ENCODE measurements around the gene LRCH1. TPM values are rescaled to one million over a fixed set of nuclear protein-coding genes. Genes with fewer than 3 reads are reported as not detected.

The LRCH1 gene
- total and polyA plus RNA-seq, 2 of the 13 experiments (the other 11 are each of a cell fraction or from before 2014, with no cell fraction given), result 4.1 to 12.6 TPM

GRCh38 chr13:46519182-46519581 lies 33.8 kb upstream of the LRCH1 start (continued):
- TF ChIP-seq HMGXB4 (CRISPR knock-in tag; IDR thresholded peaks at IDR 0.05; ENCODE audit: borderline replicate concordance in 1 of 2, low read depth in 1 of 2), result no peak
- TF ChIP-seq, protein P1, sequence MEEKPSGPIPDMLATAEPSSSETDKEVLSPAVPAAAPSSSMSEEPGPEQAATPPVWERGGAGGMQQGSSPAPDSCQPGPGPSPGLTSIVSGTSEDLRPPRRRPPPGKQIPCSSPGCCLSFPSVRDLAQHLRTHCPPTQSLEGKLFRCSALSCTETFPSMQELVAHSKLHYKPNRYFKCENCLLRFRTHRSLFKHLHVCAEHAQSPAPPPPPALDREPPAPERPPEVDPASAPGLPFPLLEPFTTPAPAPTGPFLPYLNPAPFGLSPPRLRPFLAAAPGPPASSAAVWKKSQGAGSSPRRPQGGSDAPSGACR (CRISPR knock-in tag; IDR thresholded peaks at IDR 0.05), result no peak

- BruUV-seq (replicated peaks), result no TSS peak
- 53% methylated on average over 2 of the region's 2 CpGs for WGBS (ENCODE audit: low lambda C conversion rate)
- TF ChIP-seq ZC3H4 (CRISPR knock-in tag; IDR thresholded peaks at IDR 0.05; ENCODE audit: borderline replicate concordance) (no peak), RORA (CRISPR knock-in tag; IDR thresholded peaks at IDR 0.05) (no peak), ETV6 (CRISPR knock-in tag; conservative IDR thresholded peaks at IDR 0.05) (no peak), MED1 (CRISPR knock-in tag; IDR thresholded peaks at IDR 0.05) (no peak), ZNF546 (CRISPR knock-in tag; conservative IDR thresholded peaks at IDR 0.05) (no peak), CREBL2 (CRISPR knock-in tag; IDR thresholded peaks at IDR 0.05; ENCODE audit: borderline replicate concordance) (no peak), ATF1 (CRISPR knock-in tag; IDR thresholded peaks at IDR 0.05) (no peak), RBFOX2 (IDR thresholded peaks at IDR 0.05; ENCODE audit: low read depth, low read length) (no peak), DZIP1 (CRISPR knock-in tag; IDR thresholded peaks at IDR 0.05) (no peak), MLLT10 (CRISPR knock-in tag; IDR thresholded peaks at IDR 0.05) (no peak), RBM22 (optimal IDR thresholded peaks at IDR 0.05; ENCODE audit: low read length) (no peak), XRCC5 (optimal IDR thresholded peaks at IDR 0.05; ENCODE audit: low read length) (no peak), TRIM22 (IDR thresholded peaks at IDR 0.05) (no peak), ZFYVE20 (CRISPR knock-in tag; IDR thresholded peaks at IDR 0.05; ENCODE audit: borderline replicate concordance, low read depth) (no peak), RNF2 (conservative IDR thresholded peaks at IDR 0.05; ENCODE audit: low read depth) (no peak), PHF21A (CRISPR knock-in tag; IDR thresholded peaks at IDR 0.05) (no peak)
Measured at GRCh38 chr13:46520166-46520565, 32.8 kb upstream of the LRCH1 start.

More at GRCh38 chr13:46520166-46520565, 32.8 kb upstream of the LRCH1 start:
- intact Hi-C loops (cut with micrococcal nuclease; ENCODE audit: unreplicated experiment), result no loop called here
- H3K4me2 ChIP-seq (ENCODE audit: low read depth, low read length), result no peak overlapping the region
- POLR2A ChIA-PET, result no interaction called here
- CTCF ChIA-PET (ENCODE audit: low intra/inter-chr PET ratio, low total read pairs), result no interaction called here
- no peaks in the 10 kb centered on the region for H3K36me3 ChIP-seq (replicated peaks in 1 of 2; ENCODE audit: control insufficient read depth in 1 of 2, insufficient read depth in 2 of 2, low read length in 2 of 2)
- H3K9ac ChIP-seq (ENCODE audit: insufficient read depth, low read depth, low read length), result no peak overlapping the region
- H4K20me1 ChIP-seq (ENCODE audit: insufficient read depth, low read length), result no peaks in the 10 kb centered on the region
- H2AFZ ChIP-seq (ENCODE audit: low read length), result no peak overlapping the region
- FAIRE-seq (no peak), ATAC-seq (no peak), DNase-seq (ENCODE audit: low spot score) (no peak)
- no peak overlapping the region for H3K27ac ChIP-seq (ENCODE audit: extremely low read length, insufficient read depth, low read length)
- peaks cover 0 to 5% of the 10 kb centered on the region in 2 experiments; a peak in 2 of 5 replicates for H3K27me3 ChIP-seq (ENCODE audit: control insufficient read depth in 1 of 2, insufficient read depth in 2 of 2, low read length in 2 of 2)
- H3K4me1 ChIP-seq (ENCODE audit: insufficient read depth, low read length), result no peaks in the 10 kb centered on the region
- in situ Hi-C loops (cut with HindIII; ENCODE audit: extremely low pct_ligation_motif_present, low pct_unique_long_range_greater_than_20kb), result no loop called here
- H3K79me2 ChIP-seq (ENCODE audit: insufficient read depth, low read length), result no peaks in the 10 kb centered on the region
- peaks cover 8% of the 10 kb centered on the region for H3K9me3 ChIP-seq (ENCODE audit: low read length)
- H3K4me3 ChIP-seq (replicated peaks in 1 of 3; ENCODE audit: insufficient read depth in 1 of 3, low read depth in 2 of 3, low read length in 3 of 3), result no peak overlapping the region

Data from HepG2 (cell line).